ENCODE measurements around the gene TSPAN10.

DNA sequence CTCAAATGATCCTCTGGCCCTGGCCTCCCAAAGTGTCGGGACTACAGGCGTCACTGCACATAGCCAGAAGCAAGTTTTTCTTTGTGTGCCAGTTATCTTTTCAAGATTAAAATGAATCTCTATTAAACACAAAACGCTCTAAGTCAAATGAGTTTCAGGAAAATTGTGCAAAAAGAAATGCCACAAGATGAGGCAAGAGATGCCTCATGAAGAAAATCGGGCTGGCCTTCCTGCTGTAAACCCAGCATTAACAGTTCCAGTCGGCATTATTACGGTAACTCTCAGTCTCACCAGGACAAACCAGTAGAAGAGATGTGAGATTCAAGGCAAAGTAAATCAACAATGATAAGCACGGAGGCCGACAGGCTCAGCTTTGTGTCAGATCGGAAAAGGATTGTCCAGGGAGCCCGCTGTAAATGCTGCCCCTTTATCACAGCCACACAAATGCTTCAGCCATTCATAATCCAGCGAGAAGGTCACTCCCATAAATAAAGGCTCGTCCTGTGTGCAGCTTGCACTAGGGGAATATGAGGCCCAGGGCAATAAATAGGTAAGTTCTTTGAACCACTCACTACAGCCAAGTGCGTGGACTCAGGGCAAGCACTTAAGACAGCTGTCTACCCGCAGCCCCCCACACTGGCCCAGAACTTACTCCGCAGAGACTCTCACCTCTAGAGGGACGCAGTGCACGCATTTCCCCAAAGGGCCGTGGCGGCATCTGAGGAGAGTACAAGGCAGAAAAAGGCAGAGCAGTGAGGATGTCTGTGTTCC, 27.3 kb upstream of the TSPAN10 start:
- TF ChIP-seq NFIC (IDR thresholded peaks at IDR 0.05) (no peak), ESRRA (IDR thresholded peaks at IDR 0.05; ENCODE audit: borderline replicate concordance, low read depth) (no peak), POLR2AphosphoS2 (IDR thresholded peaks at IDR 0.05; ENCODE audit: low read length) (no peak), ZNF134 (CRISPR knock-in tag; conservative IDR thresholded peaks at IDR 0.05) (no peak), PPARD (CRISPR knock-in tag; IDR thresholded peaks at IDR 0.05) (no peak), POLR2A (conservative IDR thresholded peaks at IDR 0.05) (no peak)
